ENCODE measurements around the gene NEDD8.
A peak's percentile ranks its signal among the peaks of the same experiment; 100 is the strongest.

The NEDD8 gene

GRCh38 chr14:24179961-24180796 lies 52.0 kb downstream of the NEDD8 start:
- no peak for DNase-seq (ENCODE audit: low read depth)

GRCh38 chr14:24179294-24179960 lies 52.7 kb downstream of the NEDD8 start:
- no peak for DNase-seq (ENCODE audit: low read depth)

GRCh38 chr14:24178399-24179178 lies 53.6 kb downstream of the NEDD8 start:
- no peak for DNase-seq (ENCODE audit: low read depth)

GRCh38 chr14:24177891-24178290 lies 54.3 kb downstream of the NEDD8 start:
- no peak for DNase-seq (ENCODE audit: low read depth)

- no peak for DNase-seq (ENCODE audit: low read depth)
These were observed 54.9 kb downstream of the NEDD8 start for GRCh38 chr14:24177041-24177825.

- no peak for DNase-seq (ENCODE audit: low read depth)
These were observed 55.6 kb downstream of the NEDD8 start for GRCh38 chr14:24176599-24176998.

GRCh38 chr14:24172871-24173281 lies 59.3 kb downstream of the NEDD8 start:
- no peak for DNase-seq (ENCODE audit: low read depth)

GRCh38 chr14:24172261-24172860 lies 59.8 kb downstream of the NEDD8 start:
- no peak for DNase-seq (ENCODE audit: low read depth)

GRCh38 chr14:24171422-24172260 lies 60.5 kb downstream of the NEDD8 start, which contains the start of gene REC8:
Gene REC8 (plus strand): TSS chr14:24172080. CDS start chr14:24172553, 473 bp downstream.
- DNase-seq (ENCODE audit: low read depth) = peak; percentile 49

- DNase-seq (ENCODE audit: low read depth) = no peak
These were observed 64.6 kb downstream of the NEDD8 start for GRCh38 chr14:24167469-24168114.
